H7 (cell line): Measurements from ENCODE around the gene ZMYM2. TPM values are rescaled to one million over a fixed set of nuclear protein-coding genes. Genes with fewer than 3 reads are reported as not detected.
A peak's percentile ranks its signal among the peaks of the same experiment; 100 is the strongest.
"Not testable (repeated sequence)": the region's sequence is repeated elsewhere in the genome, so short reads cannot be mapped to it uniquely, and the experiment has no call there.

Experiments used
- DNase-seq: peaks from one replicate; pipeline ENCODE4 v3.0.0; 2012
- H3K27me3 ChIP-seq: 2 replicates; pipeline ENCODE4 v1.6.0; 2011; ENCODE audit warnings: mild to moderate bottlenecking, low read length; ENCODE audit not compliant: control insufficient read depth, insufficient read depth
- H3K36me3 ChIP-seq: replicated peaks from 2 replicates; pipeline ENCODE4 v1.5.1; 2011; ENCODE audit warnings: low read length; ENCODE audit not compliant: control insufficient read depth, insufficient read depth
- H3K4me3 ChIP-seq: 2 replicates; pipeline ENCODE4 v1.5.1; 2011; ENCODE audit warnings: low read depth, mild to moderate bottlenecking, control low read depth, low read length, moderate library complexity; ENCODE audit not compliant: insufficient read depth
- total RNA-seq: library from RNA; depleted of rRNA; stranded (reverse); fragments of >200 nt; shearing (Covaris generic); gene quantifications from 2 replicates; pipeline ENCODE4 v1.2.3, GENCODE V29; 2014

The ZMYM2 gene
- total RNA-seq, 1 experiment from 2014 or later = 91.9 TPM

DNA sequence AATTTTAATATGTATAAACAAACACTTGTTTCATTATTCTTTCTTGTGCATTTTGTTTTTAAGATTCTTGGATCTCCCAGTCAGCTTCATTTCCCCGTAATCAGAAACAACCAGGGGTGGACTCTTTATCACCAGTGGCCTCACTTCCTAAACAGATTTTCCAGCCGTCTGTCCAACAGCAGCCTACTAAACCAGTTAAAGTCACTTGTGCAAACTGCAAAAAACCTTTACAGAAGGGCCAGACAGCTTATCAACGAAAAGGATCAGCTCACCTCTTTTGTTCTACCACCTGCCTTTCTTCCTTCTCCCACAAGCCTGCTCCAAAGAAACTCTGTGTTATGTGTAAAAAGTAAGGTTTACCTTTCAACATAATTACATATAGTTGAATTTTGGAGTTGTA is 44.3 kb downstream of the ZMYM2 start:
- no peak for DNase-seq
- no peak overlapping the region for H3K4me3 ChIP-seq
- peaks cover 23% of the 10 kb centered on the region for H3K36me3 ChIP-seq
- H3K27me3 ChIP-seq = no peaks in the 10 kb centered on the region

DNA sequence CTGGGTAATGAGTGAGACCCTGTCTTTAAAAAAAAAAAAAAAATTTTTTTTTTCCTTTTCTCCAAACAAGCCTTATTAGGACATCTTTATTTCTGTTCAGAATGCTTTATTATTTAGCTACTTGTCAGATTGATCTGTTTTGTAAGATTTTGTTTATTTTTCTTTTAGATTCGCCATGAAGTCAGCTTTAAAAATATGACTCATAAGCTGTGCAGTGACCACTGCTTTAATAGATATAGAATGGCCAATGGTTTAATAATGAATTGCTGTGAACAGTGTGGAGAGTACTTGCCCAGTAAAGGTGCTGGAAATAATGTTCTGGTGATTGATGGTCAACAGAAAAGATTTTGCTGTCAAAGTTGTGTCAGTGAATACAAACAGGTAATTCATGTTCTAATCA is 47.7 kb downstream of the ZMYM2 start:
- H3K4me3 ChIP-seq = no peak overlapping the region
- peaks cover 28% of the 10 kb centered on the region for H3K36me3 ChIP-seq
- H3K27me3 ChIP-seq = no peaks in the 10 kb centered on the region
- DNase-seq = no peak

GRCh38 chr13:20015763-20016162 is 57.2 kb downstream of the ZMYM2 start:
- DNase-seq = no peak
- Histone ChIP-seq H3K27me3 (no peaks in the 10 kb centered on the region), H3K4me3 (no peak overlapping the region), H3K36me3 (no peaks in the 10 kb centered on the region; the same call in 1 of the 2 replicates)

DNA sequence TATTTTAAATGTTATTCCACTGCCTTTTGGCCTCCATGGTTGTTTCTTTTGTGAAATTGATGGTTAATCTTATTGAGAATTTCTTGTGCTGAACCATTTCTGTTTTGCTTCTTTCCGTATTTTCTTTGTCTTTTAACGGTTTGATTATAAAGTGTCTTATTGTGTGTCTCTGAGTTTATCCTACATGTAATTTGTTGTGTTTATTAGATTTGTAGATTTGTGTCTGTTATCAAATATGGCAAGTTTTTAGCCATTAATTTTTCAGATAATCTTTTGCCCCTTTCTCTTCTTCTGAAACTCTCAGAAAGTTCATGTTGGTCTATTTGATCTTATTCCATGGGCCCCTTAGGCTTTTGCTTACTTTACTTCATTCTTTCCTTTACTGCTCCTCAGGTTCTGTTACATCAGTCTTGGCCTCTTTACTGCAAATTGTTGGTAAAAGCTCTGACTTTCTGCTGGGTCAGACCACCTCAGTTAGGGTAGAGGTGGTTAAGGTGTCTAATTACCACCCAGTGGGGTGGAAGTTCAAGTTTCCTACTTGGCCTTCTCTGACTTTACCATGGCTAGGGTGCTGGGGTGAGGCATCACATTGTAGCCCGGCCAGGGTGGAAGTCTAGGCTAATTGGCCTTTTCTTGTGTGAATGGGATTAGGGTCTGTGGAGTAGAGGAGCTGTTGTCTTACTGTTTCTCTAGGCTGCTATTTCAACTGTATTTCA is 58.3 kb downstream of the ZMYM2 start:
- Histone ChIP-seq H3K27me3 (no peaks in the 10 kb centered on the region), H3K36me3 (no peaks in the 10 kb centered on the region; the same call in 1 of the 2 replicates), H3K4me3 (no peak overlapping the region)
- DNase-seq = peak; percentile 13

DNA sequence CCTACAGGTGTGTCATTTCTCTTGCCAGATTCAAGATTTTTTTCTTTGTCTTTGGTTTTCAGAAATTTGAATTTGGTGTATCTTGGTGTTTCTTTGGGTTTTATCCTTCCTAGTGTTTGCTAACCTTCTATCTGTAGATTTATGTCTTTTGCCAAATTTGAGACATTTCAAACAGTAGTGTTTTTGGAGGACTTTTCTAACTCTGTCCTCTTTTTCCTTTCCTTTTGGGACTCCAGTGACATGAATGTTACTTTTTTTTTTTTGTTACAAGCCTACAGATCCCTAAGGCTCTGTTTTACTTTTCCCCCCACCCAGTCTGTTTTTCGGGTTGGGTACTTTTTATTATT is 58.8 kb downstream of the ZMYM2 start:
- no peak for DNase-seq
- H3K27me3 ChIP-seq = no peaks in the 10 kb centered on the region
- H3K4me3 ChIP-seq = no peak overlapping the region
- H3K36me3 ChIP-seq = no peaks in the 10 kb centered on the region; the same call in 1 of the 2 replicates

- Histone ChIP-seq H3K4me3 (no peak overlapping the region), H3K27me3 (no peaks in the 10 kb centered on the region), H3K36me3 (no peaks in the 10 kb centered on the region; the same call in 1 of the 2 replicates)
- DNase-seq = no peak
Observed at GRCh38 chr13:20019043-20019442, 60.5 kb downstream of the ZMYM2 start.

GRCh38 chr13:20024702-20025101 is 66.2 kb downstream of the ZMYM2 start:
- H3K36me3 ChIP-seq = no peaks in the 10 kb centered on the region; the same call in 1 of the 2 replicates
- H3K27me3 ChIP-seq = no peaks in the 10 kb centered on the region
- no peak for DNase-seq
- no peak overlapping the region for H3K4me3 ChIP-seq

- no peak for DNase-seq
- H3K4me3 ChIP-seq = no peak overlapping the region
- no peaks in the 10 kb centered on the region for H3K27me3 ChIP-seq
- H3K36me3 ChIP-seq = peaks cover 3% of the 10 kb centered on the region; the same call in 1 of the 2 replicates
Observed at GRCh38 chr13:20028953-20029352, 70.4 kb downstream of the ZMYM2 start.

GRCh38 chr13:20033486-20033885 is 75.0 kb downstream of the ZMYM2 start:
- H3K4me3 ChIP-seq = no peak overlapping the region
- DNase-seq = no peak
- peaks cover 6% of the 10 kb centered on the region for H3K36me3 ChIP-seq
- no peaks in the 10 kb centered on the region for H3K27me3 ChIP-seq

- H3K27me3 ChIP-seq = no peaks in the 10 kb centered on the region
Observed at GRCh38 chr13:20035130-20035529, 76.6 kb downstream of the ZMYM2 start.

GRCh38 chr13:20037908-20038307 is 79.4 kb downstream of the ZMYM2 start:
- H3K27me3 ChIP-seq = no peaks in the 10 kb centered on the region
- DNase-seq = no peak
- H3K36me3 ChIP-seq = peaks cover 7% of the 10 kb centered on the region
- H3K4me3 ChIP-seq = no peak overlapping the region

More at GRCh38 chr13:20035130-20035529, 76.6 kb downstream of the ZMYM2 start:
- DNase-seq = no peak
- peaks cover 6% of the 10 kb centered on the region for H3K36me3 ChIP-seq
- H3K4me3 ChIP-seq = no peak overlapping the region

GRCh38 chr13:20042603-20043002 is 84.1 kb downstream of the ZMYM2 start:
- H3K36me3 ChIP-seq, H3K27me3 ChIP-seq, H3K4me3 ChIP-seq, DNase-seq: not testable (repeated sequence)

DNA sequence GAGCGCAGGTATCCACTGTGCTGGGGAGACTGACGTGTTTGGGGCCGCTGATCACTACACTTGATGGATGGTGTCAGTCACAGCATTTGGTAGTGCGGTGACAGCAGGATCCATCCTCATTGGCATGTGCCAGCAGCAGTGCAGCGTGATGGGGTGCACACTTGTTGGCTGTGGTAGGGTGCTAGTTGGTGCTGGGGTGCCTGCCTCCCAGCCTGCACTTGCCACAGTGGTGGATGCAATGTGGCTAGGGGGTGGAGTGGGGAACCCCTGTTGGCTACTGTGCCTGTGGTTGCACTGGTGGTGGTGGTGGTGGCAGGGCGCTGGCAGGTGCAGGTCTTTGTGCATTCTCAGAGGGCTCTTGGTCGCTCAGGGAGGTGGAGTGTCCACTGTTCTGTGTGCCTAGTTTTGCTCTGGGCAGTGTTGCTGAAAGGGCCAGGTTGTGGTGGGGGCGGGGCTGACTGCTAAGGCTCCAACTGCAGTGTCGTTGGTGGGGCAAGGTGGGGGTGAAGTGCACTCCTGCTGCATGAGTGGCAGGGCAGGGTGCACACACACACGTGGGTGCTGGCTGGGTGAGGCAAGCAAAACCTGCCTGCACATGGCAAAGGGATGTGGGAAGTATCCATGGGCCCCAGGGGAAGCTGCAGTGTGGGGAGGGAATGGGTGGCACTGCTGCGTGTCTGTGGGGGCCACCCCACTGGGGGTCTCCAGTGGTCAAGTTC is 84.8 kb downstream of the ZMYM2 start:
- Histone ChIP-seq H3K4me3 (no peak overlapping the region), H3K27me3 (no peaks in the 10 kb centered on the region), H3K36me3 (peaks cover 6% of the 10 kb centered on the region)
- no peak for DNase-seq

GRCh38 chr13:20044086-20044485 is 85.6 kb downstream of the ZMYM2 start:
- Histone ChIP-seq H3K36me3 (peaks cover 6% of the 10 kb centered on the region), H3K27me3 (no peaks in the 10 kb centered on the region), H3K4me3 (no peak overlapping the region)
- no peak for DNase-seq

DNA sequence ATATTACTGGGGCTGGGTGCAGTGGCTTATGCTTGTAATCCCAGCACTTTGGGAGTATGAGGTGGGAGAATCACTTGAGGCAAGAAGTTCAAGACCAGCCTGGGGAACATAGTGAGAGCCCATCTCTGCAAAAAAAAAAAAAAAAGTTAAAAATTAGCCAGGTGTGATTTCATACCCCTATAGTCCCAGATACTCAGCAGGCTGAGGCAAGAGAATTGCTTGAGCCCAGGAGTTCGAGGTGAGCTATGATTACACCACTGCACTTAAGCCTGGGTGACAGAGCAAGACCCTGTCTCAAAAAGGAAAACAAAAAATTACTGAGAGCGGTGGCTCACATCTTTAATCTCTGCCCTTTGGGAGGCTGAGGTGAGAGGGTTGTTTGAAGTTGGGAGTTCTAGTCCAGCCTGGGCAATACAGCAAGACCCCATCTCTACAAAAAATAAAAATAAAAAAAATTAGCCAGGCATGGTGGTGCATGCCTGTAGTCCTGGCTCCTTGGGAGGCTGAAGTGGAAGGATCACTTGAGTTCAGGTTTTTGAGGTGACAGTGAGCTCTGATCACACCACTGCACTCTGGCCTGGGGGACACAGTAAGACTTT is 87.5 kb downstream of the ZMYM2 start:
- Histone ChIP-seq H3K4me3 (no peak overlapping the region), H3K27me3 (no peaks in the 10 kb centered on the region), H3K36me3 (peaks cover 6% of the 10 kb centered on the region)
- DNase-seq = no peak
